Measurements from ENCODE around the gene DENND4A. TPM values are rescaled to one million over a fixed set of nuclear protein-coding genes. Genes with fewer than 3 reads are reported as not detected.
"Not testable (repeated sequence)": the region's sequence is repeated elsewhere in the genome, so short reads cannot be mapped to it uniquely, and the experiment has no call there.

The DENND4A gene
- total RNA-seq, 4 donors from 2014 or later, result 27.1 to 75.3 (median 52.8) TPM

DNA sequence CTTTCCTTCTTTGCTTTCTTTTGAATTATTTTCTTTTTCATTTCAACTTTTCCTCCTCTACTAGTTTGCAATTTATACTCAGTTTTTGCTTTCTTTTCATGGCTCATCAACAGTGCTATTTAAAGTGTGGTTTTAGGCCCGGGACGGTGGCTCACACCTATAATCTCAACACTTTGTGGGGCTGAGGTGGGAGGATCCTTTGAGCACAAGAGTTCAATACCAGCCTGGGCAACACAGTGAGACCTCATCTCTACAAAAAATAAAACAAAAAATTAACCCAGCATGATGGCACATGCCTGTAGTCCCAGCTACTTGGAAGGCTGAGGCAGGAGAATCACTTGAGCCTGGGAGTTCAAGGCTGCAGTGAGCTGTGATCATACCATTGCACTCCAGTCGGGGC lies 20.4 kb upstream of the DENND4A start:
- Histone ChIP-seq H3K36me3 (no peaks in the 10 kb centered on the region), H3K27ac (no peak overlapping the region), H3K9me3 (no peaks in the 10 kb centered on the region), H3K4me3 (no peak overlapping the region), H3K27me3 (no peaks in the 10 kb centered on the region), H3K4me1 (no peaks in the 10 kb centered on the region)
- TF ChIP-seq POLR2A (IDR thresholded peaks at IDR 0.05), result no peak
- TF ChIP-seq, protein P1, sequence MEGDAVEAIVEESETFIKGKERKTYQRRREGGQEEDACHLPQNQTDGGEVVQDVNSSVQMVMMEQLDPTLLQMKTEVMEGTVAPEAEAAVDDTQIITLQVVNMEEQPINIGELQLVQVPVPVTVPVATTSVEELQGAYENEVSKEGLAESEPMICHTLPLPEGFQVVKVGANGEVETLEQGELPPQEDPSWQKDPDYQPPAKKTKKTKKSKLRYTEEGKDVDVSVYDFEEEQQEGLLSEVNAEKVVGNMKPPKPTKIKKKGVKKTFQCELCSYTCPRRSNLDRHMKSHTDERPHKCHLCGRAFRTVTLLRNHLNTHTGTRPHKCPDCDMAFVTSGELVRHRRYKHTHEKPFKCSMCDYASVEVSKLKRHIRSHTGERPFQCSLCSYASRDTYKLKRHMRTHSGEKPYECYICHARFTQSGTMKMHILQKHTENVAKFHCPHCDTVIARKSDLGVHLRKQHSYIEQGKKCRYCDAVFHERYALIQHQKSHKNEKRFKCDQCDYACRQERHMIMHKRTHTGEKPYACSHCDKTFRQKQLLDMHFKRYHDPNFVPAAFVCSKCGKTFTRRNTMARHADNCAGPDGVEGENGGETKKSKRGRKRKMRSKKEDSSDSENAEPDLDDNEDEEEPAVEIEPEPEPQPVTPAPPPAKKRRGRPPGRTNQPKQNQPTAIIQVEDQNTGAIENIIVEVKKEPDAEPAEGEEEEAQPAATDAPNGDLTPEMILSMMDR (IDR thresholded peaks at IDR 0.05), result no peak
- no peak for DNase-seq
- intact Hi-C loops (cut with DNase I; ENCODE audit: low total_unique reads), result no loop called here

DNA sequence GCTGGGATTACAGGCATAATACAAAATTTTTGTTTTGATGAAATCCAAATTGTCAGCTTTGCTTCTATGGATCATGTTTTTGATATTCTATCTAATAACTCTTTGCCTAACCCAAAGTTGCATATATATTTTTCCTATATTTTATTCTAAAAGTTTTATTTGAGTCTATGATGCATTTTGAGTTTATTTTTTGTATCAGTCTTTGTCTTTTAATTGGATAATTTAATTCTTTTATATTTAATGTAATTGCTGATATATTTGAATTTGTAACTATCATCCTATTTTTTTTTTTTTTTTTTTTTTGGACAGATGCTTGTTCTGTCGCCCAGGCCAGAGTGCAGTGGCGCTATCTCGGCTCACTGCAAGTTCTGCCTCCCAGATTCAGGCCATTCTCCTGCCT lies 19.7 kb upstream of the DENND4A start:
- no peak overlapping the region for H3K4me3 ChIP-seq
- intact Hi-C loops (cut with DNase I; ENCODE audit: low total_unique reads), result no loop called here
- H3K9me3 ChIP-seq, result no peaks in the 10 kb centered on the region

DNA sequence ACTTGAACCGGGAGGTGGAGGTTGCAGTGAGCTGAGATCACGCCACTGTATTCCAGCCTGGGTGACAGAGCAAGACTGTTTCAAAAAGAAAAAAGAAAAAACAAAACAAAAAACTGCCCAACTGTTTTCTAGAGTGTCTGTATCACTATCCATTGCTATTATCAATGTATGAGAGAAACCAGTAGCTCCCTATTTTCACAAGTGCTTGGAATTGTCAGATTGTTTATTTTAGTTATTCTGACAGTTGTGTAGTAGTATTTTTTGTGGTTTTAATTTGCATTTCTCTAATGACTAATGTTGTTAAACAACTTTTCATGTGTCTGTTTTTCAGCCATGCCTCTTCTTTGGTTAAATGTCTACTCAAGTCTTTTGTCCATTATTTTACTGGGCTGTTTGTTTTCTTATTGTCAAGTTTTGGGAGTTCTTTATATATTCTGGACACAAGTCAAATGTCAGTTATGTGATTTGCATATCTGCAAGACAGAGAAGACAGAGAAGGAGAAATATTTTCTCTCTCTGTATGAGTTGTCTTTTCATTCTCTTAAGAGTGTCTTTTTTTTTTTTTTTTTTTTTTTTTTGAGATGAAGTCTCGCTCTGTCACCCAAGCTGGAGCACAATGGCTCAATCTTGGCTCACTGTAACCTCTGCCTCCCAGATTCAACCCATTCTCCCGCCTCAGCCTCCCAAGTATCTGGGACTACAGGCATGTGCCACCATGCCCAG lies 19.1 kb upstream of the DENND4A start:
- H3K27ac ChIP-seq; H3K27me3 ChIP-seq; H3K36me3 ChIP-seq; H3K4me1 ChIP-seq; H3K9me3 ChIP-seq; DNase-seq; H3K4me3 ChIP-seq; intact Hi-C loops (cut with DNase I; ENCODE audit: low total_unique reads): not testable (repeated sequence)

More for the DNA sequence above, 19.7 kb upstream of the DENND4A start:
- DNase-seq, result no peak
- Histone ChIP-seq H3K27me3 (no peaks in the 10 kb centered on the region), H3K36me3 (no peaks in the 10 kb centered on the region), H3K27ac (no peak overlapping the region), H3K4me1 (no peaks in the 10 kb centered on the region)
- TF ChIP-seq POLR2A (IDR thresholded peaks at IDR 0.05), result no peak

DNA sequence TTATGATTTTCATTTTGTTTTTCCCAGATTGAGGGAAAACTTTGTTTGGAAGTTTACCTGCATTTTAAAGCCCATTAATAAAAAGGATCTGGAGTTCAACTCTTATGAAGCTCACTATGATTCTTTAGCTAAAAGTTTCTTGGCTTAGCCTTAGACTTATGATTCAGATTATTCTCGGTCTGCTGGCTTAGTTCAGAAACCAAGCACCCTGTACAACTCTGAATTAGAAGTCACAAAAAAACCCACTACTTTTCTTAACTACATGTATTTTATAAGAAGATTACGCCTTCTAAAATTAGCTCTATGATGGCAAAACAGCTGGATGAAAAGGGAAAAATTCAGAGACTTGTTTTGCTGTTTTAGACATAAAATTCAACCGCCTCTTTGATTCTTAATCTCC lies 14.3 kb upstream of the DENND4A start:
- H3K4me3 ChIP-seq, result no peak overlapping the region
- no peak overlapping the region for H3K27ac ChIP-seq
- DNase-seq, result no peak
- TF ChIP-seq POLR2A (IDR thresholded peaks at IDR 0.05), result no peak
- TF ChIP-seq, protein P1 (IDR thresholded peaks at IDR 0.05), result no peak
- intact Hi-C loops (cut with DNase I; ENCODE audit: low total_unique reads), result no loop called here
- no peaks in the 10 kb centered on the region for H3K4me1 ChIP-seq
- no peaks in the 10 kb centered on the region for H3K9me3 ChIP-seq
- no peaks in the 10 kb centered on the region for H3K27me3 ChIP-seq
- H3K36me3 ChIP-seq, result no peaks in the 10 kb centered on the region

DNA sequence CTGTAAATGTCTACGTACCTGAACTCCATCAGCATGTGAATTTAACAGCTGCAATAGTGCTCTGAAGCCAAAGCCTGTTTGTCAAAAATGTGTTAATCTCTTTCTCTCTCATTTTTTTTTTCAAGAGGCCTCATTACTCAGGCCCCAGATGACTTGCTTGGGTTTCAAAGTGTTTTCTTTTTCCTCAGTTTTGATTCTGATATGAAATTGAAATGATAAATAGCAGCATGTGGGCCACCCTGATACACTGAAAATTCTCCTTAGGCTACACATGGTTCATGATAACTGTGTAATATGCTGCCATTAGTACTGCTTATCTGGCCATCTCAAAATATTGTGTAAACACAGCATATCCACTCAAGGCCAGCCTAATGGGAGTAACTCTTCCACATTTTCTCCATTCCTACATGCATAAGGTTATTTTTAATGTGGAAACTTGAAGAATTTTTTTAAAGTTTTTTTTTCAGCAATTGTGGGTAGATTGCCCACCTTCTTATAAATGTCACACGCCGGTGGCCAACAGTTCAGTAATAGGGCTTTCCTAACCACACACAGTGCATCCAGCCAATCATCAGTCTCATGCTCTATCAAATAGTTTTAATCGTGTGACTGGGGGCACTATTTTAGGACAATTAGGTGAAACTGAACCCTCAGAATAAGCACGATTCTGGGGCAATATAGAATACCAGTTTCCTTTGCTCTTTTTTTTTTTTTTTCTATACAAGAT lies 13.1 kb upstream of the DENND4A start:
- no peak for DNase-seq
- no peak overlapping the region for H3K4me3 ChIP-seq
- H3K27ac ChIP-seq, result no peak overlapping the region
- H3K9me3 ChIP-seq, result no peaks in the 10 kb centered on the region
- H3K27me3 ChIP-seq, result no peaks in the 10 kb centered on the region
- TF ChIP-seq, protein P1 (IDR thresholded peaks at IDR 0.05), result no peak
- no peak for TF ChIP-seq POLR2A (IDR thresholded peaks at IDR 0.05)
- intact Hi-C loops (cut with DNase I; ENCODE audit: low total_unique reads), result no loop called here
- no peaks in the 10 kb centered on the region for H3K36me3 ChIP-seq
- H3K4me1 ChIP-seq, result no peaks in the 10 kb centered on the region

DNA sequence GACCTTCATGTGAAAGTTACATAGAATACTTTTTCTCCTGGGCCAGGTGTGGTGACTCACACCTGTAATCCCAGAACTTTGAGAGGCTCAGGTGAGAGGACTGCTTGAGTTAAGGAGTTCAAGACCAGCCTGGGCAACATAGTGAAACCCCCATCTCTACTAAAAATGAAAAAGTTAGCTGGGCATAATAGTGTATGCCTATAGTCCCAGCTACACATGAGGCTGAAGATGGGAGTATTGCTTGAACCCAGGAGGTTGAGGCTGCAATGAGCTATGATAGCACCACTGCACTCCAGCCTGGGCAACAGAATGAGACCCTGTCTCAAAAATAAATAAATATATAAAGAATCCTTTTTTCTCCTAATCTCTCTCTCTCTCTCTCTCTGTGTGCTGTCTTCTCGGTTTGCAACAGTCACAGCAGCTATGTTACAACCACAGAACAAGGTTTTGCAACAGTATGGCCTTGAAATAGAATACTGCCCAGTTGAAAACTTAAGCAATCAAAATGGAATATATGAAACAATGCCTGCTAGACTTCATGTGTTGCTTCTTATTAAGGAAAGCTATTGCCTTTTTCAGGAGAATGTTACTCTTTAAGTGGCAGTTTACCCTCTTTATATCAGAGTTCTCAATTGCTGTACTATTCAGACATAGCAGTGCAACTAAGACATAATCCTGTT lies 12.3 kb upstream of the DENND4A start:
- no peak overlapping the region for H3K27ac ChIP-seq
- H3K9me3 ChIP-seq, result no peaks in the 10 kb centered on the region
- no peak for DNase-seq
- no peaks in the 10 kb centered on the region for H3K4me1 ChIP-seq
- H3K4me3 ChIP-seq, result no peak overlapping the region
- intact Hi-C loops (cut with DNase I; ENCODE audit: low total_unique reads), result no loop called here
- no peaks in the 10 kb centered on the region for H3K27me3 ChIP-seq
- H3K36me3 ChIP-seq, result no peaks in the 10 kb centered on the region
- TF ChIP-seq, protein P1 (IDR thresholded peaks at IDR 0.05), result no peak
- TF ChIP-seq POLR2A (IDR thresholded peaks at IDR 0.05), result no peak

Measured in uterus (tissue), 4 donors.